H1 (cell line): Measurements from ENCODE around the gene CRYBB2. TPM values are rescaled to one million over a fixed set of nuclear protein-coding genes. Genes with fewer than 3 reads are reported as not detected.

ENCODE experiments used
- ATF2 ChIP-seq: IDR thresholded peaks from 2 replicates; pipeline ENCODE4 v1.6.1; 2012; ENCODE audit warnings: low read length, inconsistent platforms
- E2F6 ChIP-seq: IDR thresholded peaks from 2 replicates; pipeline ENCODE4 v1.6.1; 2012; ENCODE audit warnings: inconsistent platforms
- EZH2 ChIP-seq: fragments of 200-600 bp; sonication (generic); IDR thresholded peaks from 2 replicates; pipeline ENCODE4 v1.7.1; 2012; ENCODE audit warnings: low read depth, mild to moderate bottlenecking, moderate library complexity, low read length, inconsistent platforms; ENCODE audit not compliant: severe bottlenecking
- GABPA ChIP-seq: IDR thresholded peaks from 2 replicates; pipeline ENCODE4 v1.6.1; 2011; ENCODE audit warnings: mild to moderate bottlenecking, low read length, moderate library complexity, borderline replicate concordance; ENCODE audit not compliant: insufficient read depth
- KDM4A ChIP-seq: IDR thresholded peaks from one replicate; pipeline ENCODE4 v1.7.1; 2012; ENCODE audit warnings: low read depth, mild to moderate bottlenecking, moderate library complexity, low read length, inconsistent platforms; ENCODE audit not compliant: severe bottlenecking
- polyA plus RNA-seq, 7 experiments: library from polyadenylated mRNA; depleted of rRNA in 3 of 7; stranded (reverse) in 5 of 7; unstranded in 2 of 7; fragments of >200 nt in 5 of 7; fragments of 200-250 nt in 2 of 7; gene quantifications; 1 replicate in 5 of 7; 2 replicates in 1 of 7; 4 replicates in 1 of 7; pipeline versions ENCODE4 v1.2.1 to v1.2.3, GENCODE V29; 2011 to 2013; ENCODE audit warnings: missing spikeins in 2 of 7, mixed read lengths in 2 of 7
- total RNA-seq: library from RNA; stranded (reverse); fragmentation: NEBNext Ultra II Directional; extraction: Animal tissue kit (Norgen Biotek cat#: 25700); gene quantifications from 2 replicates; pipeline ENCODE4 v1.2.1, GENCODE V29; 2021

CRYBB2 gene
- total and polyA plus RNA-seq, 2 of the 8 experiments (the other 6 are each of a cell fraction or from before 2014, with no cell fraction given) = 0.12 TPM; not detected in 1

- TF ChIP-seq GABPA = no peak
- TF ChIP-seq E2F6 = no peak
- TF ChIP-seq EZH2 = no peak
- no peak for TF ChIP-seq KDM4A
- no peak for TF ChIP-seq ATF2
- TF ChIP-seq, all 59 proteins: peak for 0
Observed at GRCh38 chr22:25210793-25211192, 8.6 kb upstream of the CRYBB2 start (continued).
